ENCODE measurements around the gene TLX3. TPM values are rescaled to one million over a fixed set of nuclear protein-coding genes. Genes with fewer than 3 reads are reported as not detected.

TLX3 gene
- total and polyA plus RNA-seq, 10 of the 15 experiments (the other 5 are each of a cell fraction or from before 2014, with no cell fraction given), result not detected

DNA sequence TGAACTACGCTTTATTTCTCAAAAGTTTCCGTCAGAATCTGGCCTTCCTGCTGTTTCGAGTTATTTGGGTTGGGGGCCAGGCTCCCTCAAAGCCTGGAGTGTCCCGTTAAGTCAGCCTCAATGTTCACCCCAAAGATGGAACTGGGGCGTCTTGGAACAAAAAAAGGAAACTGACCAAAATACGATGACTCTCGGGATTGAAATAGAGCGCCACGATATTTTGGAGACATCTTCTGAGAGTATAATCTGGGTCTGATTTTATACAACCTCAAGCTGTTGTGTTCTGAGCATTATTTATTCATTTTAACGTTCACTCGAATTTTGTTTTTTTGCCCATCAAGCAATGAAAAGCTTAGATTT is 28.1 kb downstream of the TLX3 start (continued):
- TF ChIP-seq RCOR1 (conservative IDR thresholded peaks at IDR 0.05; ENCODE audit: low read depth, low read length), result no peak
- no peak for TF ChIP-seq FOXK2 (IDR thresholded peaks at IDR 0.05)

DNA sequence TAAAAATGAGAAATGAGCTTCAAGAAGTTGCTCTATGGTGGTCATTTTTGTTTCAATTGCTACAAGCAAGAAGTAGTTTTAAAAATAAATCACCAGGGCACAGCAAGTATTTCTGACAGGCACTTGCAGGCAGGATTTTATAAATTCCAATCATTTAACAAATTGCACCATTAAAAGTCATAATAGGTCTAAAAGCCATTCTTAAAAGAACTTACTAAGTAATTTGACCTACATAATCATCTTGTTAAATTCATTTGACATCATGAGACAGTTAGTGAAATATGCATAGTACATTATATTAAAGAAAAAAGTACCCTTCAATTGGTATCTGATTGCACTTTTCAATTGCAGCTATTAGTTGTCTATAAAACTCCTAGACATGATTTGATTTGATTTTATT is 31.0 kb downstream of the TLX3 start:
- H3K4me3 ChIP-seq, result no peak overlapping the region
- H3K4me1 ChIP-seq (ENCODE audit: control insufficient read depth, insufficient read depth, low read length), result no peaks in the 10 kb centered on the region
- ChIA-PET CTCF (interaction anchor here (0.9 to 3.9 kb wide), 3 partner anchors 11 to 134 kb away, joined by 3 to 21 read pairs (median 3); no protein-coding TSS in a partner anchor), POLR2A (no interaction called here), SMC1A (ENCODE audit: uncharacterized antibody, unreplicated experiment) (interaction anchor here (1.6 to 1.9 kb wide), 2 partner anchors 13 to 67 kb away, joined by 3 to 6 read pairs; no protein-coding TSS in a partner anchor), RAD21 (ENCODE audit: unreplicated experiment) (interaction anchor here (0.7 kb wide), 1 partner anchor 133 kb away, joined by 4 read pairs; no protein-coding TSS in a partner anchor)
- DNase-seq (ENCODE audit: low read depth, low spot score), result no peak
- no peak overlapping the region for H3K27ac ChIP-seq (ENCODE audit: control insufficient read depth, insufficient read depth)
- no TSS peak for BruUV-seq (replicated peaks)
- no peaks in the 10 kb centered on the region for H3K36me3 ChIP-seq (ENCODE audit: control insufficient read depth in 2 of 2, insufficient read depth in 2 of 2, low read length in 1 of 2)
- H4K20me1 ChIP-seq (ENCODE audit: control insufficient read depth, insufficient read depth), result no peaks in the 10 kb centered on the region
- in situ Hi-C loops (cut with MboI) (loop anchor here (5.0 kb wide), 1 partner anchor 593 kb away; no protein-coding TSS in a partner anchor), intact Hi-C loops (cut with micrococcal nuclease; ENCODE audit: unreplicated experiment) (loop anchor here (5.0 kb wide), 2 partner anchors 533 to 598 kb away; no protein-coding TSS in a partner anchor)
- no peaks in the 10 kb centered on the region for H3K79me2 ChIP-seq (ENCODE audit: control insufficient read depth, insufficient read depth, low read length)
- H3K27me3 ChIP-seq (replicated peaks in 1 of 2; ENCODE audit: control insufficient read depth in 2 of 2, insufficient read depth in 2 of 2, low read length in 1 of 2), result peaks cover 3% of the 10 kb centered on the region in 2 experiments; a peak in 3 of 4 replicates
- no peak for ATAC-seq
- H2AFZ ChIP-seq (ENCODE audit: control insufficient read depth, low read depth, low read length), result no peak overlapping the region
- no peak for FAIRE-seq
- H3K4me2 ChIP-seq (ENCODE audit: control insufficient read depth, insufficient read depth), result no peak overlapping the region
- no peaks in the 10 kb centered on the region for H3K9me3 ChIP-seq (replicated peaks; ENCODE audit: control insufficient read depth, insufficient read depth, low read length)
- no peak overlapping the region for H3K9ac ChIP-seq (ENCODE audit: control insufficient read depth, insufficient read depth, low read length)
- TF ChIP-seq HSF1 (IDR thresholded peaks at IDR 0.05; ENCODE audit: low read depth, low read length) (no peak), ATF2 (IDR thresholded peaks at IDR 0.05; ENCODE audit: low read length) (no peak), MLLT1 (IDR thresholded peaks at IDR 0.05) (no peak), STAT1 (conservative IDR thresholded peaks at IDR 0.05) (no peak), ZBED1 (IDR thresholded peaks at IDR 0.05; ENCODE audit: borderline replicate concordance) (no peak), SPI1 (IDR thresholded peaks at IDR 0.05; ENCODE audit: borderline replicate concordance, insufficient read depth, low read depth, low read length) (no peak), ZSCAN29 (IDR thresholded peaks at IDR 0.05) (no peak), IRF5 (IDR thresholded peaks at IDR 0.05; ENCODE audit: borderline replicate concordance) (no peak)
- TF ChIP-seq, protein P1, sequence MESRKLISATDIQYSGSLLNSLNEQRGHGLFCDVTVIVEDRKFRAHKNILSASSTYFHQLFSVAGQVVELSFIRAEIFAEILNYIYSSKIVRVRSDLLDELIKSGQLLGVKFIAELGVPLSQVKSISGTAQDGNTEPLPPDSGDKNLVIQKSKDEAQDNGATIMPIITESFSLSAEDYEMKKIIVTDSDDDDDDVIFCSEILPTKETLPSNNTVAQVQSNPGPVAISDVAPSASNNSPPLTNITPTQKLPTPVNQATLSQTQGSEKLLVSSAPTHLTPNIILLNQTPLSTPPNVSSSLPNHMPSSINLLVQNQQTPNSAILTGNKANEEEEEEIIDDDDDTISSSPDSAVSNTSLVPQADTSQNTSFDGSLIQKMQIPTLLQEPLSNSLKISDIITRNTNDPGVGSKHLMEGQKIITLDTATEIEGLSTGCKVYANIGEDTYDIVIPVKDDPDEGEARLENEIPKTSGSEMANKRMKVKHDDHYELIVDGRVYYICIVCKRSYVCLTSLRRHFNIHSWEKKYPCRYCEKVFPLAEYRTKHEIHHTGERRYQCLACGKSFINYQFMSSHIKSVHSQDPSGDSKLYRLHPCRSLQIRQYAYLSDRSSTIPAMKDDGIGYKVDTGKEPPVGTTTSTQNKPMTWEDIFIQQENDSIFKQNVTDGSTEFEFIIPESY (IDR thresholded peaks at IDR 0.05), result no peak
- TF ChIP-seq, protein P2, sequence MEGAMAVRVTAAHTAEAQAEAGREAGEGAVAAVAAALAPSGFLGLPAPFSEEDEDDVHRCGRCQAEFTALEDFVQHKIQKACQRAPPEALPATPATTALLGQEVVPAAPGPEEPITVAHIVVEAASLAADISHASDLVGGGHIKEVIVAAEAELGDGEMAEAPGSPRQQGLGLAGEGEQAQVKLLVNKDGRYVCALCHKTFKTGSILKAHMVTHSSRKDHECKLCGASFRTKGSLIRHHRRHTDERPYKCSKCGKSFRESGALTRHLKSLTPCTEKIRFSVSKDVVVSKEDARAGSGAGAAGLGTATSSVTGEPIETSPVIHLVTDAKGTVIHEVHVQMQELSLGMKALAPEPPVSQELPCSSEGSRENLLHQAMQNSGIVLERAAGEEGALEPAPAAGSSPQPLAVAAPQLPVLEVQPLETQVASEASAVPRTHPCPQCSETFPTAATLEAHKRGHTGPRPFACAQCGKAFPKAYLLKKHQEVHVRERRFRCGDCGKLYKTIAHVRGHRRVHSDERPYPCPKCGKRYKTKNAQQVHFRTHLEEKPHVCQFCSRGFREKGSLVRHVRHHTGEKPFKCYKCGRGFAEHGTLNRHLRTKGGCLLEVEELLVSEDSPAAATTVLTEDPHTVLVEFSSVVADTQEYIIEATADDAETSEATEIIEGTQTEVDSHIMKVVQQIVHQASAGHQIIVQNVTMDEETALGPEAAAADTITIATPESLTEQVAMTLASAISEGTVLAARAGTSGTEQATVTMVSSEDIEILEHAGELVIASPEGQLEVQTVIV (IDR thresholded peaks at IDR 0.05; ENCODE audit: borderline replicate concordance, partially characterized antibody), result no peak
